Heart right ventricle (tissue), 16 donors: ENCODE data around the gene APOM. TPM values are rescaled to one million over a fixed set of nuclear protein-coding genes. Genes with fewer than 3 reads are reported as not detected.

Source experiments
- ATAC-seq, 8 donors: fragments of 200-7000 bp; cut with Tn5 transposase; one replicate each; pipeline ENCODE4 v1.9.1; 2020; ENCODE audit warnings: mild to moderate bottlenecking in 8 of 8, moderate library complexity in 8 of 8, moderate number of reproducible peaks in 1 of 8
- DNase-seq, 2 donors: peaks; one replicate each; pipeline ENCODE4 v3.0.0-alpha.2; 2020
- H3K27ac ChIP-seq, 10 donors: fragments of 200-600 bp; sonication (generic) in 2 of 10; one replicate each; pipeline versions ENCODE4 v1.5.0 to v1.8.0; 2020 to 2022; ENCODE audit warnings: mild to moderate bottlenecking in 3 of 10
- H3K27me3 ChIP-seq, 7 donors: fragments of 200-600 bp; one replicate each; pipeline ENCODE4 v1.8.0; 2021 to 2022; ENCODE audit warnings: mild to moderate bottlenecking in 2 of 7
- H3K36me3 ChIP-seq, 9 donors: fragments of 200-600 bp; sonication (generic) in 1 of 9; one replicate each; pipeline versions ENCODE4 v1.5.0 to v1.8.0; 2020 to 2022; ENCODE audit warnings: mild to moderate bottlenecking in 2 of 9
- H3K4me1 ChIP-seq, 9 donors: fragments of 200-600 bp; sonication (generic) in 1 of 9; one replicate each; pipeline versions ENCODE4 v1.5.0 to v1.8.0; 2020 to 2022; ENCODE audit warnings: mild to moderate bottlenecking in 4 of 9
- H3K4me3 ChIP-seq, 10 donors: fragments of 200-600 bp; sonication (generic) in 2 of 10; one replicate each; pipeline versions ENCODE4 v1.5.0 to v1.8.0; 2020 to 2022; ENCODE audit warnings: mild to moderate bottlenecking in 7 of 10, moderate library complexity in 2 of 10
- H3K9me3 ChIP-seq, 11 donors: fragments of 200-600 bp in 10 of 11; sonication (generic) in 2 of 11; one replicate each; pipeline versions ENCODE4 v1.5.0 to v1.8.0; 2013 to 2022; ENCODE audit warnings: mild to moderate bottlenecking in 2 of 11, control low read depth in 1 of 11, moderate library complexity in 1 of 11
- WGBS, 2 donors: extraction: QIAGEN DNeasy Blood & Tissue Kit; methylation state at CpG; one replicate each; pipeline ENCODE4 v1.1.7; 2013; ENCODE audit warnings: inconsistent platforms in 1 of 2; 5-methylcytosine and 5-hydroxymethylcytosine counted together
- intact Hi-C, 10 donors: fragments of 100-400 bp; cut with DNase I; formaldehyde crosslinking; loops; one replicate each; pipeline versions ENCODE4 v1.11.1 to v1.14.2; 2022
- polyA plus RNA-seq, 2 donors: library from polyadenylated mRNA; stranded (reverse); fragments of 200-250 nt; gene quantifications; one replicate each; pipeline ENCODE4 v1.2.3, GENCODE V29; 2013
- total RNA-seq, 10 donors: library from RNA; stranded (reverse); fragmentation: NEBNext Ultra II Directional in 3 of 10; extraction: Animal tissue kit (Norgen Biotek cat#: 25700) in 3 of 10; gene quantifications; one replicate each; pipeline versions ENCODE4 v1.2.1 to v1.2.4, GENCODE V29; 2021 to 2023
- TF ChIP-seq, protein P1 (sequence below), 9 donors: fragments of 200-600 bp; sonication (generic) in 2 of 9; IDR thresholded peaks; one replicate each; pipeline versions ENCODE4 v1.5.0 to v1.8.0; 2021 to 2022; ENCODE audit warnings: antibody characterized with exemption in 9 of 9, mild to moderate bottlenecking in 5 of 9, moderate library complexity in 1 of 9
- donor health status: Arrhythmogenic right ventricular cardiomyopathy.
- donor health status: ischemic (EF 13 %, LVEDD 7.1; RV severe dilation, severe dysfunction).
- donor health status: healthy with polysubstance abuse.
- donor health status: DM: no; HTN: yes; CAD: no.
- donor health status: DM: no; HTN: no; CAD: no.
- donor health status: ischemic (EF 25% LVEDD 6.9; RV normal size, moderate dysfunction).
- donor health status: ischemic (EF 25% LVEDD 5.7; RV mildly dilated, moderate dysfunction).
- donor health status: healthy.
- donor health status: DM: yes; HTN: yes; CAD: no.
- donor health status: Ischemic cardiomyopathy.
- donor health status: ischemic (EF 35%, LVEDD 5.7; RV mildly dilated, moderate dysfunction).
- donor health status: nonischemic (EF 11% LVEDD 7.7; RV severe dilation, severe dysfunction).
- donor health status: DM: yes; HTN: yes; CAD: no.
- donor health status: PGD.
- donor health status: ischemic (EF 29% LVEDD 5.4; RV normal size, mild dysfunction).
- donor health status: nonischemic (EF 23%, LVEDD 6.1; RV moderate dilation, normal function).

Gene APOM
- total and polyA plus RNA-seq, 12 donors = 1.8 to 7.4 (median 3.0) TPM

DNA sequence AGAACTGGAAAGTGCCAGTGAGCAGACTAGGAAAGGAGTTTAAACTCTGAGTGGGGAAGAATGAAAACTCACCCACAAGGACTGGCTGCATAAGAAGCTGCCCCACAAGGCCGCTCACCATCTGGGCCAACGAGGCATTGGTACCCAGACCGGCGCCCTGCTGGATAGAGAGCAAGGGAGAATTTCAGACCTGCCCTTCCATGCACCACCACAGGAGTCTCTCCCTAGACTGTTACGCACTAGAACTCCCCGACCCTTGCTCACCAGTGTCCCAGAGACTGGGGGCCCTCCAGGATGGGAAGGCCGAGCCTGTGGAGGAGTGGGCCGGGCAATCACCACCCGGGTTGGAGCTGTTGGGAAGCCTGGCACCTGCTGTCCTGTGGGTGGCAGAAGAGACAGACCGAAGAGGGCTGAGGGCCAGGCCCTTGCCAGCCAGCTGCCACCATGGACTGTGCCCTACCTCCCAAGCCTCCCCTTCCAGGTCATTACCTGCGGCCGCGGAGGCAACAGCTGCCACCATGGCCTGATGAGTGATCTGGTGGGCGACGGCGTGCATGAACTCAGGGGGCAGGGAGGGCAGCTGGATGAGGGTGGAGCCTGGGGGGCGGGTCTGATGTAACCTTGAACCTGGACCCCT lies 11.8 kb upstream of the APOM start:
- Histone ChIP-seq H3K27me3 (no peaks in the 10 kb centered on the region), H3K4me3 (no peak overlapping the region), H3K4me1 (no peaks in the 10 kb centered on the region), H3K27ac (no peak overlapping the region), H3K9me3 (no peaks in the 10 kb centered on the region), H3K36me3 (peaks cover 3 to 100% (median 98%) of the 10 kb centered on the region in 9 donors)
- ATAC-seq = peak in 3 of 8 donors; percentile 2 to 8 (median 4)
- TF ChIP-seq, protein P1, sequence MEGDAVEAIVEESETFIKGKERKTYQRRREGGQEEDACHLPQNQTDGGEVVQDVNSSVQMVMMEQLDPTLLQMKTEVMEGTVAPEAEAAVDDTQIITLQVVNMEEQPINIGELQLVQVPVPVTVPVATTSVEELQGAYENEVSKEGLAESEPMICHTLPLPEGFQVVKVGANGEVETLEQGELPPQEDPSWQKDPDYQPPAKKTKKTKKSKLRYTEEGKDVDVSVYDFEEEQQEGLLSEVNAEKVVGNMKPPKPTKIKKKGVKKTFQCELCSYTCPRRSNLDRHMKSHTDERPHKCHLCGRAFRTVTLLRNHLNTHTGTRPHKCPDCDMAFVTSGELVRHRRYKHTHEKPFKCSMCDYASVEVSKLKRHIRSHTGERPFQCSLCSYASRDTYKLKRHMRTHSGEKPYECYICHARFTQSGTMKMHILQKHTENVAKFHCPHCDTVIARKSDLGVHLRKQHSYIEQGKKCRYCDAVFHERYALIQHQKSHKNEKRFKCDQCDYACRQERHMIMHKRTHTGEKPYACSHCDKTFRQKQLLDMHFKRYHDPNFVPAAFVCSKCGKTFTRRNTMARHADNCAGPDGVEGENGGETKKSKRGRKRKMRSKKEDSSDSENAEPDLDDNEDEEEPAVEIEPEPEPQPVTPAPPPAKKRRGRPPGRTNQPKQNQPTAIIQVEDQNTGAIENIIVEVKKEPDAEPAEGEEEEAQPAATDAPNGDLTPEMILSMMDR (IDR thresholded peaks at IDR 0.05) = no peak
- intact Hi-C loops = no loop called here
- no peak for DNase-seq
- 88 to 93% methylated on average over 16 to 17 of the region's 17 CpGs for WGBS, 2 donors

DNA sequence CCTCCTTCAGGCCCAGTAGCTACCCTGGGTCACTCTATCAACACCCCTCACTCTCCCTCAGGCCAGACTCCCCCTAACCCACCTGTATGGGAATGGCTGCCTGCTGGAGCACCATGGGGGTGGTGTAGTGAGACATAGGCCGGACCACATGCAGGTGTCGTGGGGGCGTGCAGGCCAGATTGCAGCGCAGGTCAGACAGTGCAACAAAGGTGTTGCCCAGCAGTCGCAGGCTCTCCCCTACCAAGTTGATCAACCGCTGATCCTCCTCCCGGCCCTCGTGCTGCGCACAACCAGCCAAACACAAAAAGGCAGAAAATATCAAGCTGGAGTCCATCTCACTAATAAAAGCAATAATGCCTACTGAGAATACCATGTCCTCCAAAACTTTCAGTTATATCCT lies 10.4 kb upstream of the APOM start:
- Histone ChIP-seq H3K27ac (no peak overlapping the region), H3K4me3 (no peak overlapping the region), H3K36me3 (peaks cover 3 to 100% (median 97%) of the 10 kb centered on the region in 9 donors), H3K27me3 (no peaks in the 10 kb centered on the region), H3K4me1 (peaks cover 0 to 10% (median 3%) of the 10 kb centered on the region in 9 donors), H3K9me3 (no peaks in the 10 kb centered on the region)
- DNase-seq (no peak), ATAC-seq (no peak)
- TF ChIP-seq, protein P1 (IDR thresholded peaks at IDR 0.05) = no peak
- intact Hi-C loops = no loop called here
- 92 to 96% methylated on average over 9 of the region's 9 CpGs for WGBS, 2 donors

GRCh38 chr6:31651602-31652191 lies 4.0 kb upstream of the APOM start:
- H3K27me3 ChIP-seq = no peaks in the 10 kb centered on the region
- no peaks in the 10 kb centered on the region for H3K9me3 ChIP-seq
- H3K4me1 ChIP-seq = peaks cover 0 to 37% (median 28%) of the 10 kb centered on the region in 9 donors
- H3K36me3 ChIP-seq = peaks cover 0 to 65% (median 34%) of the 10 kb centered on the region in 9 donors
- TF ChIP-seq, protein P1 (IDR thresholded peaks at IDR 0.05) = no peak
- H3K4me3 ChIP-seq = peak overlapping the region; percentile 51 to 93 (median 76)
- WGBS, 2 donors = 2% methylated on average over 29 of the region's 29 CpGs
- ATAC-seq (peak; percentile 63 to 79 (median 76)), DNase-seq (peak in 1 of 2 donors; percentile 84)
- intact Hi-C loops = loop anchor here in 2 of 10 donors (1.0 to 2.0 kb wide), 2 partner anchors 31 kb away; partner anchors contain the start of gene PRRC2A (in 2 of the 2)
- H3K27ac ChIP-seq = peak overlapping the region; percentile 85 to 100 (median 98)

DNA sequence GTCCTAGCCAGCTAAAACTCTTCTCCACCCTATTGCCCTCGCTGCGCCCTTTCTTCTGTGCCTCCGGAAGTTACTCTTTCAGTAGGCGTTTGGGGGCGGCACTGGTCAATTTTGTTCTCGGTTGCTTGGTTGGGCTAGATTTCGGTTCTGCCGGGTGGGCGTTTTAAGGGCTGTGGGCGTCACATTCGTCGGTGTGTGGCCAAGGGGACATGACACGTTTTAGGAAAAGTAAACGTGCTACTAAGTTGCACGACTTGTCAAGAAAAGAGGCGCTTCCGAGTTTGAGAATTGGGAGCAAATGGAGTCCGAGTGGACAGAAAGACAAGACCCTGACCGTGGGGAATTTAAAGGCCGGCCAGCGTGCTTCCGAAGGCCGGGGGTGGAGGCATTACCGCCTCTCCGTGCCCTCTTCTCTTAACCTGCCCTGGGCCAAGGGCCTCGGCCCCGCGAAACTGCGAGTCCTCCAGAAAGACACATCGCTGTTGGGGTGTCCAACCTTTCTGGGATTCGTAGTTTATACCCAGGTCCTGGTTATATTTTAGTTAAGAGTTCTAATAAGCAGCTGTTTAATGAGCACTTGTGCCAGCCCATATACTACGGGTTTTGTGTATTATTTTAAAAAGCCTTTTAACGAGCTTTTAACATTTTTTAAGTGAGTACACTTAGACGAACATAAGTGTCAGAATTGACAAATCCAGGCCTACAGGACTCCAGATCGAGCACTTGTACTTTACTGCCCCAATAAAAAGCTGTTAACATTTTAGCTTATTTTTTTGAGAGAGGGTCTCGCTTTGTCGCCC lies 2.6 kb upstream of the APOM start:
- TF ChIP-seq, protein P1 (IDR thresholded peaks at IDR 0.05) = peak in 3 of 9 donors; percentile 14 to 29 (median 19)
- H3K27me3 ChIP-seq = no peaks in the 10 kb centered on the region
- ATAC-seq (peak; percentile 69 to 86 (median 82)), DNase-seq (peak; percentile 76 to 94)
- 9% methylated on average over 37 of the region's 37 CpGs for WGBS, 2 donors
- no peaks in the 10 kb centered on the region for H3K9me3 ChIP-seq
- peak overlapping the region; percentile 85 to 100 (median 98) for H3K27ac ChIP-seq
- H3K36me3 ChIP-seq = peaks cover 0 to 65% (median 22%) of the 10 kb centered on the region in 9 donors
- peak overlapping the region; percentile 51 to 93 (median 76) for H3K4me3 ChIP-seq
- intact Hi-C loops = loop anchor here in 2 of 10 donors (1.0 to 2.0 kb wide), 2 partner anchors 32 to 33 kb away; partner anchors contain the start of gene PRRC2A (in 2 of the 2)
- peaks cover 0 to 45% (median 36%) of the 10 kb centered on the region in 9 donors for H3K4me1 ChIP-seq
